Psoas muscle (tissue), 8 donors: Measurements from ENCODE around the gene CEP85. TPM values are rescaled to one million over a fixed set of nuclear protein-coding genes. Genes with fewer than 3 reads are reported as not detected.

Experiments
- ATAC-seq, 4 donors: fragments of 200-7000 bp; cut with Tn5 transposase; one replicate each; pipeline ENCODE4 v1.9.1; 2020; ENCODE audit warnings: moderate library complexity in 3 of 4, mild to moderate bottlenecking in 2 of 4
- DNase-seq, 2 donors: peaks; one replicate each; pipeline ENCODE4 v3.0.0-alpha.2; 2020
- H3K27ac ChIP-seq: fragments of 200-600 bp; one replicate; pipeline ENCODE4 v1.8.0; 2022
- H3K27me3 ChIP-seq, 3 donors: fragments of 200-600 bp in 1 of 3; one replicate each; pipeline versions ENCODE4 v1.6.1 to v1.8.0; 2013 to 2022; ENCODE audit warnings: low read length in 2 of 3, mild to moderate bottlenecking in 2 of 3, moderate library complexity in 1 of 3; ENCODE audit not compliant: insufficient read depth in 3 of 3
- H3K36me3 ChIP-seq, 2 donors: fragments of 200-600 bp in 1 of 2; one replicate each; pipeline versions ENCODE4 v1.6.1 to v1.8.0; 2013 to 2022; ENCODE audit warnings: low read depth in 1 of 2, mild to moderate bottlenecking in 1 of 2, moderate library complexity in 1 of 2; ENCODE audit not compliant: insufficient read depth in 1 of 2
- H3K4me1 ChIP-seq: fragments of 200-600 bp; one replicate; pipeline ENCODE4 v1.8.0; 2022
- H3K4me3 ChIP-seq: fragments of 200-600 bp; one replicate; pipeline ENCODE4 v1.8.0; 2022; ENCODE audit warnings: mild to moderate bottlenecking
- H3K9me3 ChIP-seq: fragments of 200-600 bp; one replicate; pipeline ENCODE4 v1.8.0; 2022
- WGBS, 3 donors: extraction: QIAGEN DNeasy Blood & Tissue Kit; methylation state at CpG; one replicate each; pipeline versions ENCODE4 v1.1.6 to v1.1.7; 2013; 5-methylcytosine and 5-hydroxymethylcytosine counted together
- intact Hi-C, 2 donors: fragments of 100-400 bp; cut with DNase I; formaldehyde crosslinking; loops; one replicate each; pipeline versions ENCODE4 v1.11.0 to v1.14.2; 2022
- polyA plus RNA-seq, 3 donors: library from polyadenylated mRNA; stranded (reverse); fragments of 200-250 nt; gene quantifications; one replicate each; pipeline ENCODE4 v1.2.3, GENCODE V29; 2013
- total RNA-seq, 4 donors: library from RNA; stranded (reverse); fragmentation: NEBNext Ultra II Directional in 2 of 4; extraction: Animal tissue kit (Norgen Biotek cat#: 25700) in 2 of 4; gene quantifications; one replicate each; pipeline versions ENCODE4 v1.2.1 to v1.2.4, GENCODE V29; 2021 to 2023
- TF ChIP-seq, protein P1 (sequence below): fragments of 200-600 bp; IDR thresholded peaks from one replicate; pipeline ENCODE4 v1.8.0; 2022; ENCODE audit warnings: antibody characterized with exemption
- donor health status: healthy with polysubstance abuse.
- donor health status: DM: no; HTN: no; CAD: no; lungs with moderate emphysema.
- donor health status: Bipolar disorder and iron deficiency.
- donor health status: healthy.
- donor health status: DM: yes; HTN: yes; CAD: no.
- donor health status: DM: no; HTN: no; CAD: no.
- donor health status: DM: no; HTN: no; CAD: no.
- donor health status: DM: yes; HTN: yes; CAD: no.

CEP85 gene
- total and polyA plus RNA-seq, 7 donors, result 14.8 to 52.5 (median 24.2) TPM

DNA sequence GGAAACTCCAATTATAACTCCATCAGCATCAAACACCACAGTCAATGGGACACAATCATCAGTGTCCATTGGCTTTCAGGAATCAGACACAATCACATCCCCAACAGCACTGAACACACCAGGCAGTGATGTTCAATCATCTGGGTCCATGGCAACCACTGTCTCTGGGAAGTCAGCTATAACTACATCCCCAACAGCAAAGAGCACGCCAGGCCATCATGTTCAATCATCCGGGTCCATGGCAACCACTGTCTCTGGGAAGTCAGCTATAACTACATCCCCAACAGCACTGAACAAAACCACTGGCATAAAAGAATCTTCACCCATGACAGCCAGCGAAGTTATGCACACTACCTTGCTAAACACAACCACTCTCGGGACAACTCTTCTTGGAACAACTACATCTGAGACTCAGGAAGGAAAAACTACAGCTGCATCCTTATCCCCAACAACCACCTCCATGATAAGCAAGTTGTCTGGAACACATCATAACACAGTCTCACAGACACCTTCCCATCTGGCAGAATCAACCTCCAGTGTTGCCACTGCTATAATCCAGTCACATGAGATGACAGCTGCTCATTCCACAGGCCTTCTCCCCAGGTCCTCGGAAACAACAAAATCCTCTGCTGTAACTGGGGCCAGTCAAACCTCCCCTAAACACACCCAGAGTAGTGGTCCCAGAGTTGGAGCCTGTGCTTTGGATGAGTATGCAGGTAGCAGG is 23.7 kb upstream of the CEP85 start:
- no peaks in the 10 kb centered on the region for H3K36me3 ChIP-seq
- H3K27ac ChIP-seq, result no peak overlapping the region
- DNase-seq (no peak), ATAC-seq (peak in 1 of 4 donors; percentile 78)
- H3K27me3 ChIP-seq, result no peaks in the 10 kb centered on the region
- intact Hi-C loops, result no loop called here
- WGBS, 3 donors, result 71% methylated on average over 5 of the region's 5 CpGs
- H3K4me1 ChIP-seq, result no peaks in the 10 kb centered on the region
- H3K9me3 ChIP-seq, result no peaks in the 10 kb centered on the region
- TF ChIP-seq, protein P1, sequence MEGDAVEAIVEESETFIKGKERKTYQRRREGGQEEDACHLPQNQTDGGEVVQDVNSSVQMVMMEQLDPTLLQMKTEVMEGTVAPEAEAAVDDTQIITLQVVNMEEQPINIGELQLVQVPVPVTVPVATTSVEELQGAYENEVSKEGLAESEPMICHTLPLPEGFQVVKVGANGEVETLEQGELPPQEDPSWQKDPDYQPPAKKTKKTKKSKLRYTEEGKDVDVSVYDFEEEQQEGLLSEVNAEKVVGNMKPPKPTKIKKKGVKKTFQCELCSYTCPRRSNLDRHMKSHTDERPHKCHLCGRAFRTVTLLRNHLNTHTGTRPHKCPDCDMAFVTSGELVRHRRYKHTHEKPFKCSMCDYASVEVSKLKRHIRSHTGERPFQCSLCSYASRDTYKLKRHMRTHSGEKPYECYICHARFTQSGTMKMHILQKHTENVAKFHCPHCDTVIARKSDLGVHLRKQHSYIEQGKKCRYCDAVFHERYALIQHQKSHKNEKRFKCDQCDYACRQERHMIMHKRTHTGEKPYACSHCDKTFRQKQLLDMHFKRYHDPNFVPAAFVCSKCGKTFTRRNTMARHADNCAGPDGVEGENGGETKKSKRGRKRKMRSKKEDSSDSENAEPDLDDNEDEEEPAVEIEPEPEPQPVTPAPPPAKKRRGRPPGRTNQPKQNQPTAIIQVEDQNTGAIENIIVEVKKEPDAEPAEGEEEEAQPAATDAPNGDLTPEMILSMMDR, result no peak
- no peak overlapping the region for H3K4me3 ChIP-seq

DNA sequence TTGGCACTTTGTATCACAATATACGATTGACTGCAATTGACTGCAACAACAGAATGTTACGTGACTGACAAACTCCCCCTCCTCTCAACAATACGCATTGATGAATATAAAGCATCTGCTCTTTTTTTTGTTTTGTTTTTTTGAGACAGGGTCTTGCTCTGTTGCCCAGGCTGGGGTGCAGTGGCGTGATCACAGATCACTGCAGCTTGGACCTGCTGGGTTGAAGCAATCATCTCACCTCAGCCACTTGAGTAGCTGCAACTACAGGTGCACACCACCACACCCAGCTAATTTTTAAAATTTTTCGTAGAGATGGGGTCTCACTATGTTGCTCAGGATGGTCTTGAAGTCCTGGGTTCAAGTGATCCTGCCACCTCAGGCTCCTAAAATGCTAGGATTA is 21.3 kb upstream of the CEP85 start:
- no peaks in the 10 kb centered on the region for H3K27me3 ChIP-seq
- H3K27ac ChIP-seq, result no peak overlapping the region
- TF ChIP-seq, protein P1, result no peak
- H3K9me3 ChIP-seq, result no peaks in the 10 kb centered on the region
- no peak overlapping the region for H3K4me3 ChIP-seq
- intact Hi-C loops, result no loop called here
- no peak for DNase-seq
- WGBS, 3 donors, result 87 to 93% (median 88%) methylated on average over 5 of the region's 5 CpGs
- no peaks in the 10 kb centered on the region for H3K36me3 ChIP-seq
- H3K4me1 ChIP-seq, result no peaks in the 10 kb centered on the region
- ATAC-seq, result no peak

DNA sequence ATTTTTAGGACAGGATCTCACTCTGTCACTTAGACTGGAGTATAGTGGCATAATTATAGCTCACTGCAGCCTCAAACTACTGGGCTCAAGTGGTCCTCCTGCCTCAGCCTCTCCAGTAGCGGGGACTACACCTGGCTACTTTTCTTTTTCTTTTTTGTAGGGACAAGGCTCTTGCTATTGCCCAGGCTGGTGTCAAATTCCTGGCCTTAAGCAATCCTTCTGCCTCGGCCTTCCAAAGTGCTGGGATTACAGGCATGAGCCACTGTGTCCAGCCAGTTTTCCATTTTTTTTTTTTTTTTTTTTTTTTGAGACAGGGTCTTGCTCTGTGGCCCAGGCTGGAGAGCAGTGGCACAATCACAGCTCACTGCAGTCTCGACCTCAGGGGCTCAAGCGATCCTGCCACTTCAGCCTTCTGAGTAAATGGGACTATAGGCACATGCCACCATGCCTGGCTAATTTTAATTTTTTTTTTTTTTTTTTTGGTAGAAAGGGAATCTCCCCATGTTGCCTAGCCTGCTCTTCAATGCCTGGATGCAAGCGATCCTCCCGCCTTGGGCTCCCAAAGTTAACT is 20.6 kb upstream of the CEP85 start:
- DNase-seq (no peak), ATAC-seq (peak in 1 of 4 donors; percentile 43)
- TF ChIP-seq, protein P1, result no peak
- no peaks in the 10 kb centered on the region for H3K4me1 ChIP-seq
- 73 to 82% (median 79%) methylated on average over 6 of the region's 6 CpGs for WGBS, 3 donors
- H3K36me3 ChIP-seq, result no peaks in the 10 kb centered on the region
- intact Hi-C loops, result no loop called here
- no peak overlapping the region for H3K27ac ChIP-seq
- H3K27me3 ChIP-seq, result no peaks in the 10 kb centered on the region
- no peaks in the 10 kb centered on the region for H3K9me3 ChIP-seq
- no peak overlapping the region for H3K4me3 ChIP-seq

DNA sequence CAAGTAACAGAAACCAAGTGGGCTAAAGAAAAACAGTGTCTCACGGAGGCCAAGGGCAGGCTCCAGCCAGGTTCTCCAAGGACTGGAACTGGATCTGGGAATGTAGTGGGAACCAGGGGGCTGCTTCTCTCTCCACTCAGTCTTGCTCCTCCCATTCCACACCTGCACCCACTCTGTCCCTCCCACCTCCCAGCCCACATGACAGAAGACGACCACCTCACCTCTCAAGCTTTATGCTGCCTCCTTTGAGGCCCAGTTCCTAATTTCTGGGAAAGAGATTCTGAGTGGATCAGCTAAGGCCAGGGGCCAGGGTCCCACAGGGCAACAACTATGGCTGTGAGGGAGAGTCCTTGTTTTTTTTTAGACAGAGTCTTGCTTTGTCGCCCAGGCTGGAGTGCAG is 18.8 kb upstream of the CEP85 start:
- intact Hi-C loops, result no loop called here

More for the DNA sequence above, 18.8 kb upstream of the CEP85 start:
- Histone ChIP-seq H3K9me3 (no peaks in the 10 kb centered on the region), H3K36me3 (no peaks in the 10 kb centered on the region), H3K27me3 (no peaks in the 10 kb centered on the region), H3K27ac (no peak overlapping the region), H3K4me1 (no peaks in the 10 kb centered on the region), H3K4me3 (no peak overlapping the region)
- DNase-seq, result no peak
- WGBS, 3 donors, result 40 to 57% (median 51%) methylated on average over 3 of the region's 3 CpGs
- no peak for ATAC-seq
- TF ChIP-seq, protein P1, result no peak
